Keratinocyte (primary cell): ENCODE results near the gene TMEM184A. TPM values are rescaled to one million over a fixed set of nuclear protein-coding genes. Genes with fewer than 3 reads are reported as not detected.

Experiments used
- DNase-seq: peaks from one replicate; pipeline ENCODE4 v3.0.0-alpha.2; 2011; ENCODE audit warnings: low read depth, missing footprints, low spot score
- FAIRE-seq: peaks from 2 replicates; lab custom pipeline; 2011; peaks lifted over from hg19 to GRCh38; lab: Jason Lieb, UNC
- H2AFZ ChIP-seq: 2 replicates; pipeline ENCODE4 v1.6.0; 2012; ENCODE audit warnings: low read length, control low read depth, inconsistent platforms; ENCODE audit not compliant: control insufficient read depth
- H3K27ac ChIP-seq: 2 replicates; pipeline ENCODE4 v1.5.1; 2011; ENCODE audit warnings: low read length; ENCODE audit not compliant: control insufficient read depth, insufficient read depth
- H3K27me3 ChIP-seq: 3 replicates; pipeline ENCODE4 v1.6.0; 2011; ENCODE audit warnings: low read length; ENCODE audit not compliant: control insufficient read depth, insufficient read depth; ENCODE audit errors: extremely low read depth
- H3K36me3 ChIP-seq, 2 experiments: 2 replicates in 1 of 2; 3 replicates in 1 of 2; pipeline ENCODE4 v1.5.1; 2011; ENCODE audit warnings: low read length in 2 of 2, mild to moderate bottlenecking in 1 of 2; ENCODE audit not compliant: control insufficient read depth in 2 of 2, insufficient read depth in 2 of 2; ENCODE audit errors: extremely low read depth in 1 of 2
- H3K4me1 ChIP-seq: 3 replicates; pipeline ENCODE4 v1.5.1; 2011; ENCODE audit warnings: low read length; ENCODE audit not compliant: control insufficient read depth, insufficient read depth; ENCODE audit errors: extremely low read depth
- H3K4me2 ChIP-seq: 3 replicates; pipeline ENCODE4 v1.6.0; 2011; ENCODE audit warnings: low read depth, low read length; ENCODE audit not compliant: control insufficient read depth, insufficient read depth; ENCODE audit errors: extremely low read depth
- H3K4me3 ChIP-seq, 3 experiments: fragments of 200-600 bp in 1 of 3; sonication (generic) in 1 of 3; 2 replicates in 2 of 3; 3 replicates in 1 of 3; pipeline ENCODE4 v1.5.1; 2011 to 2016; ENCODE audit warnings: low read length in 3 of 3, mild to moderate bottlenecking in 3 of 3, control low read depth in 2 of 3, inconsistent platforms in 1 of 3, low read depth in 1 of 3, mixed read lengths in 1 of 3, mixed run types in 1 of 3, moderate library complexity in 1 of 3; ENCODE audit not compliant: control insufficient read depth in 2 of 3, insufficient read depth in 2 of 3; ENCODE audit errors: extremely low read depth in 1 of 3
- H3K79me2 ChIP-seq: 2 replicates; pipeline ENCODE4 v1.6.0; 2012; ENCODE audit warnings: low read length; ENCODE audit not compliant: control insufficient read depth, insufficient read depth
- H3K9ac ChIP-seq: 3 replicates; pipeline ENCODE4 v1.6.0; 2011; ENCODE audit warnings: low read length; ENCODE audit not compliant: control insufficient read depth, insufficient read depth; ENCODE audit errors: extremely low read depth
- H3K9me1 ChIP-seq: 3 replicates; pipeline ENCODE4 v1.6.0; 2011; ENCODE audit warnings: low read length; ENCODE audit not compliant: control insufficient read depth, insufficient read depth; ENCODE audit errors: extremely low read depth
- H3K9me3 ChIP-seq: 2 replicates; pipeline ENCODE4 v1.5.1; 2012; ENCODE audit warnings: low read depth, low read length; ENCODE audit not compliant: control insufficient read depth
- H4K20me1 ChIP-seq: 3 replicates; pipeline ENCODE4 v1.6.0; 2011; ENCODE audit warnings: low read length; ENCODE audit not compliant: control insufficient read depth, insufficient read depth; ENCODE audit errors: extremely low read depth
- CTCF ChIP-seq, 3 experiments: IDR thresholded peaks in 1 of 3; conservative IDR thresholded peaks in 1 of 3; optimal IDR thresholded peaks in 1 of 3; 2 replicates in 2 of 3; 3 replicates in 1 of 3; pipeline versions ENCODE3 to v1.5.1; 2011; ENCODE audit warnings: low read length in 3 of 3, mild to moderate bottlenecking in 3 of 3, moderate library complexity in 2 of 3, control low read depth in 1 of 3, inconsistent platforms in 1 of 3; ENCODE audit not compliant: insufficient read depth in 2 of 3; ENCODE audit errors: extremely low read depth in 1 of 3
- EZH2 ChIP-seq: IDR thresholded peaks from one replicate; pipeline ENCODE4 v1.6.1; 2012; ENCODE audit warnings: inconsistent platforms, mild to moderate bottlenecking, low read length, moderate library complexity
- dilution Hi-C: fragments of 300-500 bp; cut with MboI; formaldehyde crosslinking; loops from one replicate; pipeline ENCODE4 v1.7.0; 2020; ENCODE audit warnings: low sequenced_read_pairs; ENCODE audit not compliant: extremely low pct_ligation_motif_present
- polyA plus RNA-seq, 5 experiments: library from polyadenylated mRNA; depleted of rRNA in 3 of 5; stranded (reverse) in 3 of 5; stranded (forward) in 1 of 5; unstranded in 1 of 5; fragments of >200 nt; gene quantifications; 1 replicate in 1 of 5; 2 replicates in 3 of 5; 3 replicates in 1 of 5; pipeline versions ENCODE4 v1.2.1 to v1.2.3, GENCODE V29; 2011 to 2012; ENCODE audit warnings: missing spikeins in 2 of 5, low read depth in 1 of 5, low replicate concordance in 1 of 5

The TMEM184A gene
- polyA plus RNA-seq, 1 donor (not counting 4 experiments of a cell fraction or from before 2014, with no cell fraction given), result 2.9 TPM

DNA sequence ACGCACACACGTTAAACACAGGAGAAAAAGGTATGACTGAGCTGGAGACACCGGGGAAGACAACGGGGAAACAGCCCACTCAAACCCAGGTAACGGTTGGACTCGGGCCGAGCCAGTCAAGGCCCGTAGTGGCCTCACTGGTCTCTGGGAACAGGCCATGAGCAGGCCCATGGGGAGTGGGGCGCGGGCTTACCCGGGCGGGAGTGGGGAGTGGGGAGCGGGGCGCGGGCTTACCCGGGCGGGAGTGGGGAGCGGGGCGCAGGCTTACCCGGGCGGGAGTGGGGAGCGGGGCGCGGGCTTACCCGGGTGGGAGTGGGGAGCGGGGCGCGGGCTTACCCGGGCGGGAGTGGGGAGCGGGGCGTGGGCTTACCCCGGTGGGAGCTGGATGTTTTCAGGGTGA, 63.4 kb downstream of the TMEM184A start:
- dilution Hi-C loops, result no loop called here
- FAIRE-seq, result no peak

More for the DNA sequence above, 63.4 kb downstream of the TMEM184A start:
- H3K9me1 ChIP-seq, result no peaks in the 10 kb centered on the region
- H3K36me3 ChIP-seq, result peaks cover 33 to 36% of the 10 kb centered on the region in 2 experiments
- H3K4me1 ChIP-seq, result no peaks in the 10 kb centered on the region
- no peaks in the 10 kb centered on the region for H4K20me1 ChIP-seq
- H3K4me2 ChIP-seq, result no peak overlapping the region
- no peak for DNase-seq
- no peaks in the 10 kb centered on the region for H3K9me3 ChIP-seq
- no peaks in the 10 kb centered on the region for H3K79me2 ChIP-seq
- H3K27me3 ChIP-seq, result no peaks in the 10 kb centered on the region
- H3K9ac ChIP-seq, result no peak overlapping the region
- no peak overlapping the region for H3K4me3 ChIP-seq
- no peak overlapping the region for H2AFZ ChIP-seq
- H3K27ac ChIP-seq, result no peak overlapping the region
- TF ChIP-seq EZH2, result no peak
- TF ChIP-seq CTCF (optimal IDR thresholded peaks at IDR 0.05 in 1 of 3, IDR thresholded peaks at IDR 0.05 in 1 of 3, conservative IDR thresholded peaks at IDR 0.05 in 1 of 3; ENCODE audit: extremely low read depth in 1 of 3, insufficient read depth in 2 of 3, low read length in 3 of 3), result no peak

Other genes starting within 250 kb of the TMEM184A start
- gene MICALL2, start 96.7 kb downstream of the TMEM184A start, polyA plus RNA-seq, result 10.4 to 24.5 TPM (median 11.7 TPM) in 3 replicates
- 10.6 to 18.0 TPM (median 14.3 TPM) in 3 replicates for gene INTS1, start 51.8 kb downstream of the TMEM184A start, polyA plus RNA-seq
- gene MAFK, start 25.5 kb downstream of the TMEM184A start, polyA plus RNA-seq, result 3.8 to 5.9 TPM (median 5.2 TPM) in 3 replicates
- 47.7 to 49.6 TPM (median 48.0 TPM) in 3 replicates for gene PSMG3, start 13.8 kb upstream of the TMEM184A start, polyA plus RNA-seq
- gene ELFN1, start 114.1 kb upstream of the TMEM184A start, polyA plus RNA-seq, result 0.03 to 0.36 TPM in 2 of 3 replicates, not detected in the other